Lung (tissue), 12 donors: ENCODE data around the gene CNP. TPM values are rescaled to one million over a fixed set of nuclear protein-coding genes. Genes with fewer than 3 reads are reported as not detected.

Source experiments
- ATAC-seq: fragments of 200-7000 bp; cut with Tn5 transposase; one replicate; pipeline ENCODE4 v1.9.1; 2020; ENCODE audit warnings: moderate number of reproducible peaks; ENCODE audit not compliant: insufficient read depth, low FRiP score
- DNase-seq, 3 donors: peaks; one replicate each; pipeline ENCODE4 v3.0.0-alpha.2; 2013 to 2017
- H3K27ac ChIP-seq, 2 donors: one replicate each; pipeline ENCODE4 v1.5.1; 2013; ENCODE audit warnings: mild to moderate bottlenecking in 2 of 2, moderate library complexity in 2 of 2, control low read depth in 1 of 2, inconsistent platforms in 1 of 2, low read depth in 1 of 2, low read length in 1 of 2
- H3K27me3 ChIP-seq, 3 donors: one replicate each; pipeline ENCODE4 v1.5.1; 2013; ENCODE audit warnings: low read length in 2 of 3; ENCODE audit not compliant: control insufficient read depth in 3 of 3, insufficient read depth in 3 of 3
- H3K36me3 ChIP-seq, 4 donors: one replicate each; pipeline ENCODE4 v1.5.1; 2013; ENCODE audit warnings: low read length in 4 of 4, mild to moderate bottlenecking in 1 of 4, moderate library complexity in 1 of 4; ENCODE audit not compliant: control insufficient read depth in 4 of 4, insufficient read depth in 4 of 4
- H3K4me1 ChIP-seq, 5 donors: one replicate each; pipeline ENCODE4 v1.5.1; 2013; ENCODE audit warnings: low read length in 5 of 5, mild to moderate bottlenecking in 2 of 5, moderate library complexity in 1 of 5; ENCODE audit not compliant: control insufficient read depth in 5 of 5, insufficient read depth in 5 of 5
- H3K4me3 ChIP-seq: one replicate; pipeline ENCODE4 v1.5.1; 2013; ENCODE audit warnings: mild to moderate bottlenecking, control low read depth, moderate library complexity
- H3K9ac ChIP-seq, 2 donors: one replicate each; pipeline ENCODE4 v1.5.1; 2013; ENCODE audit warnings: low read length in 2 of 2, control low read depth in 1 of 2; ENCODE audit not compliant: insufficient read depth in 1 of 2
- H3K9me3 ChIP-seq, 4 donors: one replicate each; pipeline ENCODE4 v1.5.1; 2013; ENCODE audit warnings: low read length in 3 of 4, mild to moderate bottlenecking in 1 of 4, moderate library complexity in 1 of 4; ENCODE audit not compliant: control insufficient read depth in 4 of 4, insufficient read depth in 3 of 4
- CTCF ChIP-seq: IDR thresholded peaks from 2 replicates; pipeline ENCODE4 v1.5.1; 2012; ENCODE audit warnings: mild to moderate bottlenecking; ENCODE audit errors: control extremely low read depth, extremely low read depth
- WGBS, 2 donors: extraction: QIAGEN DNeasy Blood & Tissue Kit; methylation state at CpG; one replicate each; pipeline ENCODE4 v1.1.7; 2013; 5-methylcytosine and 5-hydroxymethylcytosine counted together
- polyA plus RNA-seq, 2 donors: library from polyadenylated mRNA; stranded (reverse); fragments of 200-250 nt; gene quantifications; one replicate each; pipeline ENCODE4 v1.2.1, GENCODE V29; 2013
- total RNA-seq, 2 donors: library from RNA; depleted of rRNA in 1 of 2; stranded (reverse); fragments of >200 nt in 1 of 2; gene quantifications; one replicate each; pipeline ENCODE4 v1.2.1, GENCODE V29; 2014 to 2021
- donor health status: control.
- donor health status: control.
- donor health status: Bipolar disorder and iron deficiency.
- donor health status: healthy.
- donor health status: DM: yes; HTN: yes; CAD: no.

Gene CNP
- total and polyA plus RNA-seq, 4 donors = 32.3 to 53.5 (median 33.9) TPM

- Histone ChIP-seq H3K27ac (no peak overlapping the region), H3K9me3 (no peaks in the 10 kb centered on the region), H3K36me3 (peaks cover 0 to 11% (median 3%) of the 10 kb centered on the region in 4 donors), H3K4me3 (no peak overlapping the region), H3K9ac (no peak overlapping the region), H3K4me1 (peaks cover 0 to 6% (median 0%) of the 10 kb centered on the region in 5 donors), H3K27me3 (no peaks in the 10 kb centered on the region)
- no peak for DNase-seq
- whole genome bisulfite sequencing, 2 donors = 97 to 98% methylated on average over 6 of the region's 6 CpGs
- ATAC-seq = no peak
- no peak for TF ChIP-seq CTCF
These were observed 31.0 kb upstream of the CNP start for GRCh38 chr17:41935641-41936040.

GRCh38 chr17:41937970-41938954 lies 28.3 kb upstream of the CNP start:
- no peak overlapping the region for H3K9ac ChIP-seq
- TF ChIP-seq CTCF = no peak
- DNase-seq (no peak), ATAC-seq (no peak)
- no peaks in the 10 kb centered on the region for H3K9me3 ChIP-seq
- no peaks in the 10 kb centered on the region for H3K4me1 ChIP-seq
- peaks cover 0 to 11% (median 3%) of the 10 kb centered on the region in 4 donors for H3K36me3 ChIP-seq
- 92 to 96% methylated on average over 19 of the region's 19 CpGs for WGBS, 2 donors
- H3K27me3 ChIP-seq = no peaks in the 10 kb centered on the region
- no peak overlapping the region for H3K27ac ChIP-seq
- no peak overlapping the region for H3K4me3 ChIP-seq

- peaks cover 0 to 11% (median 3%) of the 10 kb centered on the region in 4 donors for H3K36me3 ChIP-seq
- no peak for TF ChIP-seq CTCF
- H3K27me3 ChIP-seq = no peaks in the 10 kb centered on the region
- no peak for DNase-seq
- H3K9ac ChIP-seq = no peak overlapping the region
- no peak overlapping the region for H3K27ac ChIP-seq
- no peak overlapping the region for H3K4me3 ChIP-seq
- H3K9me3 ChIP-seq = no peaks in the 10 kb centered on the region
- no peak for ATAC-seq
- H3K4me1 ChIP-seq = no peaks in the 10 kb centered on the region
- WGBS, 2 donors = 90 to 96% methylated on average over 4 of the region's 4 CpGs
These were observed 27.4 kb upstream of the CNP start for GRCh38 chr17:41939044-41939692.
